Measurements from ENCODE around the gene ACOX1. TPM values are rescaled to one million over a fixed set of nuclear protein-coding genes. Genes with fewer than 3 reads are reported as not detected.

Gene ACOX1
- total RNA-seq, 2 donors from 2014 or later, result 18.5 to 21.0 TPM

- no peak overlapping the region for H3K4me3 Mint-ChIP-seq
- H3K27me3 Mint-ChIP-seq, result no peaks in the 10 kb centered on the region
- peaks cover 2% of the 10 kb centered on the region for H3K4me1 Mint-ChIP-seq
- no peak for DNase-seq
- no peak overlapping the region for H3K27ac Mint-ChIP-seq
- no peak for ATAC-seq
- H3K36me3 Mint-ChIP-seq (ENCODE audit: low read depth), result peaks cover 2% of the 10 kb centered on the region
- H3K9me3 ChIP-seq (ENCODE audit: control insufficient read depth, low read length, poor library complexity, severe bottlenecking), result no peaks in the 10 kb centered on the region
Measured at GRCh38 chr17:75910699-75911098, 68.3 kb downstream of the ACOX1 start.

DNA sequence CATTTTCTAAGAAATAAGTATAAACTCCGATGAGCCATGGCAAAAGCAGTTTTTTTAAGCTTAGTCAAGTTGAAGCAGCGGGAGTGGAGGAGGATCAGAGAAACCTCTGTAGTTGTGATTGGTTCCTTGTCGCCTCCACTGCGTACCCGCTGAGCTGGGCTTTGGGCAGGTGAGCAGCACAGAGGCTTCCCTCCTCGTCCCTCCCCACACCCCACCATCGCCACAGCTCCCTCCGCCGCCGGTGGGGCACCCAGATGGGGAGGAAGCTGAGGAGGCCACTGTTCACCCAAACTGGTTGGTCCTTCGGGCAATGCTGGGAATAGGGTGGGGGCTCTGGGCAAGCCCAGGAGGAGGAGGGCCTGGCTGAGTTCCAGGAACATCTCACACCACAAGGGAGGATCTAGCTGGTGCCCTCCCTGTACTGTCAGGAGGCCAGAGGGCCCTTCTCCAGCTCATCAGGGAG lies 69.1 kb downstream of the ACOX1 start:
- no peak for DNase-seq
- Mint-ChIP-seq H3K4me1 (peaks cover 2% of the 10 kb centered on the region), H3K36me3 (ENCODE audit: low read depth) (peaks cover 2% of the 10 kb centered on the region), H3K4me3 (no peak overlapping the region), H3K27me3 (no peaks in the 10 kb centered on the region), H3K27ac (no peak overlapping the region)
- no peak for ATAC-seq
- no peaks in the 10 kb centered on the region for H3K9me3 ChIP-seq (ENCODE audit: control insufficient read depth, low read length, poor library complexity, severe bottlenecking)

GRCh38 chr17:75909051-75909811 lies 69.7 kb downstream of the ACOX1 start:
- H3K9me3 ChIP-seq (ENCODE audit: control insufficient read depth, low read length, poor library complexity, severe bottlenecking), result no peaks in the 10 kb centered on the region
- Mint-ChIP-seq H3K27me3 (no peaks in the 10 kb centered on the region), H3K4me1 (peaks cover 4% of the 10 kb centered on the region), H3K4me3 (no peak overlapping the region), H3K36me3 (ENCODE audit: low read depth) (peaks cover 2% of the 10 kb centered on the region), H3K27ac (peak overlapping the region; percentile 60)
- ATAC-seq (no peak), DNase-seq (no peak)

GRCh38 chr17:75908201-75908600 lies 70.8 kb downstream of the ACOX1 start:
- Mint-ChIP-seq H3K27me3 (no peaks in the 10 kb centered on the region), H3K4me1 (peaks cover 5% of the 10 kb centered on the region), H3K27ac (no peak overlapping the region)

DNA sequence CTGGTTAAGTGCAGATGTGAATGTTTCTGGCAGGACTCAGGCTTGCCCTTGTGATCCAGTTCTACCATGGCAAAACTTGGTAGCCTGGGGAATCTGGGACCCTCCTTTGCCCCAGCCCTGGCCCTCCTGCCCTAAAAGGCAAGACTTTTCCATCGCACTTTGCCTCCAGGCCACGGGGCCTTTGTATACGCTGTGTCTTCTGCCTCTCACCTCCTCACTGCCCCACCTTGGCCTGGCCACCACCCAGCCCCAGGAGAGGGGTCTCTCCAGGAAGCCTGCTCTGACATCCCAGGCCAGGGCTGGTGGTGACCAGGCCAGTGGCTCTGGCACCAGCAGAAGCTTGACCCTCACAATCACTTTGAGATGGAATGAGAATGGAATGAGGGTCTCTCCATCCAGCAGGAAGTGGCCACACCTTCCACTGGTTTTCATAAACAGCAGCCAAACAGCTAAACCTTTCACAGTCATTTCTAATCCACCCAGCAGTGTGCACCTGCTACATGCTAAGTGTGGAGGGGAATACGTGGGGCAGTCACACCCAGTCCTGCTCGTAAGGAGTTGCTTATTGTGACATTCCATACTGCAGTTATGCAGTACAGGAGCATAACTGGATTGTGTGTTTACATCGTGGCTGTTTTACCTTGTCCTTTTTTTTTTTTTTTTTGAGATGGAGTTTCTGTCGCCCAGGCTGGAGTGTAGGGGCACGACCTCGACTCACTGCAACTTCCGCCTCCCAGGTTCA lies 72.7 kb downstream of the ACOX1 start:
- ATAC-seq, result no peak
- Mint-ChIP-seq H3K27ac (peak overlapping the region; percentile 21), H3K27me3 (no peaks in the 10 kb centered on the region), H3K36me3 (ENCODE audit: low read depth) (no peaks in the 10 kb centered on the region), H3K4me3 (peak overlapping the region; percentile 73), H3K4me1 (peaks cover 5% of the 10 kb centered on the region)
- no peaks in the 10 kb centered on the region for H3K9me3 ChIP-seq (ENCODE audit: control insufficient read depth, low read length, poor library complexity, severe bottlenecking)
- DNase-seq, result no peak

More at GRCh38 chr17:75908201-75908600, 70.8 kb downstream of the ACOX1 start:
- H3K4me3 Mint-ChIP-seq, result no peak overlapping the region
- H3K36me3 Mint-ChIP-seq (ENCODE audit: low read depth), result no peaks in the 10 kb centered on the region
- H3K9me3 ChIP-seq (ENCODE audit: control insufficient read depth, low read length, poor library complexity, severe bottlenecking), result no peaks in the 10 kb centered on the region
- ATAC-seq (no peak), DNase-seq (no peak)

DNA sequence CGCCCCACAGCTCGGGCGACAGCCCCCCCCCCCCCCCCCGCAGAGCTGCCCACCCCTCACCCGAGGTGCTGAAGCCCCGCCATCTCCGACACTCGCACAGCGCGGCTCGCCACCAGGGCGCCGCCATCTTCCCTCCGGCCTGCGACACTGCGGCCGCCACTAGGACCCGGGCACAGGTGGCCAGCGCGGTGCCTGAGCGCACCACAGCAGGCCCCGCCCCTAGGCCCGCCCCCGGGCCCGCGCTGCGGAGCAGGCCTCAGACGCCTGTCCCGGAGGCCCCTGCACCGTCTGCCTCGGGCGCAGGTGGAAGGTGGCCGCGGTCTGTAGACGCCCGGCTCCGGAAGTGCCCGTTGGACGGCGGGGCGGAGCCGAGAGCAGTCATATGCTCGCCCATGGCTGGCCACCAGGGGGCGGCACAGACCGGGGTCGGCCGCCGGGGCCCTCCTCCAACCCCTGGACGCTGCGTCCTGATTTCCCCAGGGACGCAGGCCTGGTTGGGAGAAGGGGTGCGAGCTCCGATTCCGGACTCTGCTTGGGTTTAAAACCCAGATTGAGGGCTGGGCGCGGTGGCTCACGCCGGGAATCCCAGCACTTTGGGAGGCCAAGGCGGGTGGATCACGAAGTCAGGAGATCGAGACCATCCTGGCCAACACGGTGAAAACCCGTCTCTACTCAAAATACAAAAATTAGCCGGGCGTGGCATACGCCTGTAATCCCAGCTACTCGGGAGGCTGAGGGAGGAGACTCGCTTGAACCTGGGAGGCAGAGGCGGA lies 74.0 kb downstream of the ACOX1 start, which contains the start of gene MRPL38:
Gene MRPL38, minus strand, starts transcription at position 136 of the 773 bp plus-strand sequence. Its CDS starts 9 bp downstream, at position 127.
- Mint-ChIP-seq H3K4me1 (peaks cover 5% of the 10 kb centered on the region), H3K4me3 (peak within 1 kb of the TSS; percentile 91), H3K36me3 (ENCODE audit: low read depth) (no peaks in the 10 kb centered on the region), H3K27me3 (no peaks in the 10 kb centered on the region), H3K27ac (peak within 1 kb of the TSS; percentile 83)
- DNase-seq (peak; percentile 88 to 93 (median 90)), ATAC-seq (peak; percentile 97)
- H3K9me3 ChIP-seq (ENCODE audit: control insufficient read depth, low read length, poor library complexity, severe bottlenecking), result no peaks in the 10 kb centered on the region

GRCh38 chr17:75902406-75902805 lies 76.6 kb downstream of the ACOX1 start:
- Mint-ChIP-seq H3K4me1 (peaks cover 5% of the 10 kb centered on the region), H3K36me3 (ENCODE audit: low read depth) (no peaks in the 10 kb centered on the region), H3K27me3 (no peaks in the 10 kb centered on the region), H3K27ac (no peak overlapping the region), H3K4me3 (no peak overlapping the region)
- DNase-seq (no peak), ATAC-seq (no peak)
- no peaks in the 10 kb centered on the region for H3K9me3 ChIP-seq (ENCODE audit: control insufficient read depth, low read length, poor library complexity, severe bottlenecking)

GRCh38 chr17:75901727-75902126 lies 77.2 kb downstream of the ACOX1 start:
- H3K4me3 Mint-ChIP-seq, result no peak overlapping the region
- ATAC-seq, result no peak
- H3K4me1 Mint-ChIP-seq, result peaks cover 5% of the 10 kb centered on the region

GRCh38 chr17:75900691-75901533 lies 78.1 kb downstream of the ACOX1 start:
- H3K36me3 Mint-ChIP-seq (ENCODE audit: low read depth), result no peaks in the 10 kb centered on the region
- H3K27me3 Mint-ChIP-seq, result no peaks in the 10 kb centered on the region
- peak overlapping the region; percentile 39 for H3K27ac Mint-ChIP-seq
- no peak overlapping the region for H3K4me3 Mint-ChIP-seq
- H3K4me1 Mint-ChIP-seq, result peaks cover 8% of the 10 kb centered on the region
- ATAC-seq, result no peak
- no peaks in the 10 kb centered on the region for H3K9me3 ChIP-seq (ENCODE audit: control insufficient read depth, low read length, poor library complexity, severe bottlenecking)
- no peak for DNase-seq

More at GRCh38 chr17:75901727-75902126, 77.2 kb downstream of the ACOX1 start:
- Mint-ChIP-seq H3K27me3 (no peaks in the 10 kb centered on the region), H3K27ac (peak overlapping the region; percentile 8), H3K36me3 (ENCODE audit: low read depth) (no peaks in the 10 kb centered on the region)
- DNase-seq, result no peak
- no peaks in the 10 kb centered on the region for H3K9me3 ChIP-seq (ENCODE audit: control insufficient read depth, low read length, poor library complexity, severe bottlenecking)

GRCh38 chr17:75899767-75900468 lies 79.0 kb downstream of the ACOX1 start:
- ATAC-seq (no peak), DNase-seq (no peak)
- Mint-ChIP-seq H3K27ac (peak overlapping the region; percentile 39), H3K4me3 (no peak overlapping the region), H3K36me3 (ENCODE audit: low read depth) (no peaks in the 10 kb centered on the region), H3K27me3 (no peaks in the 10 kb centered on the region), H3K4me1 (peaks cover 18% of the 10 kb centered on the region)
- H3K9me3 ChIP-seq (ENCODE audit: control insufficient read depth, low read length, poor library complexity, severe bottlenecking), result no peaks in the 10 kb centered on the region

DNA sequence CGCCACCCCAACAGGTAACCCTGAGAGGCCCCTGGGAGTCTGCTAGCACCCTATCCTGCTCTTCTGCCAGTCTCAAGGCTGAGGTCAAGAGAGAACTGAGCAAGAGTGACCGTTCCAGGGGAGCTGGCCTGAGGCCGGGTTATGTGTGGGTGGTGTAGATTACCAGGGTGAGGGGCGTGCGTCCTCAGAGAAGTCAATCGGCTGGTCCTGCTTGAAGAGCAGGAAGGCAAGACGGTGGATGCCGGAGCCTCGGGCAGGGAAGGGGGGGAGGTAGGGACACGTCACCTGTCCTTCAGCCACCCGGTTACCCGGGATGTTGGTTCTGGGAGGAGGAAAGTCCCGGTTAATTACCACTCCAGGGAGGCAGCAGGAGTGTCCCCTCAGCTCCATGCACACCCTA lies 79.6 kb downstream of the ACOX1 start:
- Mint-ChIP-seq H3K4me1 (peaks cover 17% of the 10 kb centered on the region), H3K4me3 (no peak overlapping the region), H3K36me3 (ENCODE audit: low read depth) (no peaks in the 10 kb centered on the region), H3K27me3 (no peaks in the 10 kb centered on the region), H3K27ac (peak overlapping the region; percentile 11)
- DNase-seq, result no peak
- ATAC-seq, result no peak
- no peaks in the 10 kb centered on the region for H3K9me3 ChIP-seq (ENCODE audit: control insufficient read depth, low read length, poor library complexity, severe bottlenecking)

- Mint-ChIP-seq H3K4me1 (peaks cover 20% of the 10 kb centered on the region), H3K4me3 (peak overlapping the region; percentile 15), H3K36me3 (ENCODE audit: low read depth) (no peaks in the 10 kb centered on the region), H3K27me3 (no peaks in the 10 kb centered on the region), H3K27ac (peak overlapping the region; percentile 11)
- DNase-seq (no peak), ATAC-seq (no peak)
- no peaks in the 10 kb centered on the region for H3K9me3 ChIP-seq (ENCODE audit: control insufficient read depth, low read length, poor library complexity, severe bottlenecking)
Measured at GRCh38 chr17:75898791-75899190, 80.2 kb downstream of the ACOX1 start.

Data from T-helper 17 cell (primary cell).